HG03521 (cell line): ENCODE results near the gene NSL1.
"Not testable (repeated sequence)": the region's sequence is repeated elsewhere in the genome, so short reads cannot be mapped to it uniquely, and the experiment has no call there.

Source experiments
- ATAC-seq: cut with Tn5 transposase; IDR thresholded peaks from one replicate; pipeline ENCODE4 v1.9.1; 2021; ENCODE audit warnings: mild to moderate bottlenecking, moderate library complexity; ENCODE audit not compliant: unreplicated experiment

NSL1 gene

GRCh38 chr1:212712451-212713303 is 78.9 kb downstream of the NSL1 start:
- no peak for ATAC-seq

- ATAC-seq: not testable (repeated sequence)
Observed at GRCh38 chr1:212711974-212712373, 79.6 kb downstream of the NSL1 start.

- no peak for ATAC-seq
Observed at GRCh38 chr1:212710566-212710965, 81.0 kb downstream of the NSL1 start.

DNA sequence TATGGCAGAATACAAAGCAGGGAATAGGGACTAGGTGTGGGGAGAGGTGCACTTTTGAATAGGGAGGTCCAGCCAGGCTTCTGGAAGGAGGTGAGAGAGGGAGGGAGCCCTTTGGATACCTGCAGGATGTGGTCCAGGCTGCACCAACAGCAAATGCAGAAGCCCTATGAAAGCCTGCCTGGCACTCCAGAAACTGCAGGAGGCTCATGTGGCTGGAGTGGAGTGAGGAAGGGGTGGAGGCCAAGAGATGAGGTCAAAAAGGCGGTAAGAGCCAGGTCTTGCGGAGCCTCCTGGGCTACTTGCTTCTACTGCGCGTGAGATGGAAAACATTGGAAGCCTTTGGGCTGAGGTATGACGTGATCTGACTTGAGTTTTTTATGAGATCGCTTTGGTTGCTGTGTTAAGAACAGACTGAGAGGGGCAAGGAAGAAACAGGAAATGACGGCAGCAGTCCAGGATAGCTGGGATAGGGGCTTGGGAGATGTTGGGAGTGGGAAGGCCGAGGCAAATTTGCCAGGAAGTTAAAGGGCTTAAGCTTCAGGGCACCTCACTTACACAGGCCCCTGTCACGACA is 87.5 kb downstream of the NSL1 start:
- ATAC-seq: no peak

DNA sequence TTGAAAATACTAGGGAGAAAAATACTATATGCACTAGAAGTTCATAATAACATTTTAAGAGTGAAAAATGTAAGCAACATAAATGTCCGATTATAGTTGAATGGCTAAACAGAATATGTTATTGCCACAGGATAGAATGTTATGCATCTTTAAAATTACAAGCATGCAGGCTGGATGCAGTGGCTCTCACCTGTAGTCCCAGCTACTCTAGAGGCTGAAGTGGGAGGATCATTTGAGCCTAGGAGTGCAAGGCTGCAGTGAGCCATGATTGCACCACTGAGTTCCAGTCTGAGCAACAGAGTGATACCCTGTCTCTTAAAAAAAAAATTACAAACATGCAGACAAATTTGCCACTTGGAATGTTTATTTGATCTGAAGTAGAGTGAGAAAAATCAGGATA is 88.9 kb downstream of the NSL1 start:
- no peak for ATAC-seq

DNA sequence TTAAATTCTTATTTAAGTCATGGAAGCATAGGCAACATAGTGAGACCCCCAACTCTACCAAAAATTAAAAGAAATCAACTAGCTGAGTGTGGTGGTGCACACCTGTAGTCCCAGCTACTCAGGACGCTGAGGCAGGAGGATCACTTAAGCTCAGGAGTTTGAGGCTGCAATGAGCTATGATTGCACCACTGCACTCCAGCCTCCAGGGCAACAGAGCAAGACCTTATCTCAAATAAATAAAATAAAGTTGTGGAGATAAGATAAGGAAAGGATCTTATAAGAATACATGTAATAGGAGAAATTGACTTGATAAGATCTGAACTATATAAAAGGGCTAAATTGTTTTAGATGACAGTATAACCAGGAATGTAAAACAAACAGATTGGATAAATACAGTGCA is 89.7 kb downstream of the NSL1 start:
- no peak for ATAC-seq

DNA sequence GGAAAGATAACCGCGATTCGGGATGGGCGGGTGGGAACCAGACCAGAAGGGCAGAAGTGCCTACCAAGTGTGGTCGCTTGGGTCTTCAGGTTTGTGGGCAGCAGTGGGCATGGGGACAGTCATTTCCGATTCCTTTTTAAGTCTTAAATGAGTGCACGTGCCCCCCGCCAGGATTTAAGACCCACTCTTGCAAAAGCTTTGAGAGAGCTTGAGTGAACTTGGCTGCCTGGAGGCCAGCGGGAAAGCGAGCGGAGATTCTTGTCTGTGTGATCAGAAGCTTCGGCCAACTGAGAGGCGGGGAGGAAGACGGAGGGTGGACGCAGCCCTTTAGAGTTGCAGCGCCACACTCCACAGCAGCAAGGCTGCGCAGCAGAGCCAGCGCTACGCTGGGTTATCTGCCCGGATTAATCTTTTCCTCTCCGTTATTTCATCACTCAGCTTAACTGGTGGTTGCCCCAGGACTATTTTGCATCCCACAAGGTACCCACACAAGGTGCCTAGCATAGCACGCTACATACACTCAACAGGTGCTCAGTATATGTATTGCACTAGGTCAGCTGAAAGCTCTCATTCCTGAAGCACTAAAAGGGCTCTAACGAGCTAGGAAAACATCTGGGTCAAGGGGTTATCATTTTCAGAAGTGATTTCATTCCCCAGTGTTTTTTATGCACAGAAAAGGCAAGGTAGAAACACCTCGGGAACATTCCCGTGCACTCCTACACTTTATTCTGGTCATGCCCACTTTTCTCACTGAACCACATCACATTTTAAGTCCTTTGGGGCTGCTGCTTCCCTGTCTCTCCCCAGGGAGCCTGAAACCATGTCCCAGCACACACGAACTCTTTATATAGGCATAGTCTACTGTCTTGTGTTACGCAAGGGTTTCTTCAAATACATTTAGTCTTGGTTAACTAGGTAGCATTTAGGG is 90.4 kb downstream of the NSL1 start:
- no peak for ATAC-seq

DNA sequence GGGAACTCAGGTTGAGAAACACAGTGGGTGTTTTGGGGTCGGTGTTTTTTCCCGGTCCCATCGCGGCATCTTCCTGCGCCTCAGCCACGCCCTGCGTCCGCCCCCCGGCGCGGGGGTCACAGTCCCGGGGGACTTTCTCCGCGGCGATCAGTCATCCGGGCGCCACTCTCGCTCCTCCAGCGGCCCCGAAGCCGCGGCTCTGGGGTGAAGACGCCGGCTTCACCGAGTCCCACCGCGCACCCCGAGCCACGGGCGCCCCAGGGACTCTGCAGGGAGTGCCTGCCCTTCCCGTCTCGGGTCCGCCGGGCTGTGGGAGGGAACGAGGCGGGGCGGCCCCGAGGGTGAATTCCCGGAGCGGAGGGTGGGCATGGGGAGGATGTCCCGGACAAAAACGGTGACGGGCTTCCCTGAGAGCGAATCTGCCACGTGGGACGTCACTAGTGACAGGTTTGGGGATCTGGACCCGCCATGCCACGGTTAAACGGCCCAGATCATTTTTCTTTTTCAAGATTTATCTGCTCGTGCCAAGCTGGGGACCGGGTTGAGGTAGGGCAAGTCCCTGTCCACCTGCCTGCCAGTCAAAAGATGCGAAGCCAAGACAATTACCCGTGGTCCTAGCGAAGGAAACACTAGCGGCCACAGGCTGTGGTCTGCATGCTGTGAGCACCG is 91.2 kb downstream of the NSL1 start:
- ATAC-seq: no peak

DNA sequence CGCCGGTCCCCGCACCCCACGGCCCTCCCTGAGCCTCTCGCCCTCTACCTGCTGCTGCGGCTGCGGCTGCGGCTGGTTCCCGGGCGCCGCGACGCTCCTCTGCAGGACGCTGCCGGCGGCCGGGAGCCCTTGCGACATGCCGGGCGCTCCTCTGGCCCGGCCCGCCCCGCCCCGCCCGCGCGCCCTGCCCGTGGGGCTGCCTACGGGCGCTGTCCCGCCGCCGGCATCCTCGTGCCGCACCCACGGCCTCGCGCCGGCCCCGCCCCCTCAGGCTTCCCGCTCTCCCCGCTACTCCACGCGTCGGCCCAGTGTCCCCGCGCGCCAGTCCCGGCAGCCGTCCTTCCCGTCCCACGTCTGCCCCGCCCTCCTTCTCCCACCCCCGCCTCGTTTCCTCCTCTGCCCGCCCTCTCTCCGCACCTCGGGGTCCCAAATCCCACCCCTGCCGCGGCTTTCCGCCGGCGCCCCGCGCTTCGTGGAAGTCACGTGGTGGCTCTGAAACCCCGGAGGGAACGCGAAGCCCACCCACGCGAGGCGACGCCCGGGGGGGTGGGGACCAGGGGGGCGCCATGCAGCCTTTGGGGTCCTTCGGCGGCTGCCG is 91.9 kb downstream of the NSL1 start, which contains the start of gene BATF3:
Gene BATF3 (minus strand): TSS at position 216 of the 598 bp plus-strand sequence. CDS start 78 bp downstream, at position 138.
- peak; percentile 30 for ATAC-seq

DNA sequence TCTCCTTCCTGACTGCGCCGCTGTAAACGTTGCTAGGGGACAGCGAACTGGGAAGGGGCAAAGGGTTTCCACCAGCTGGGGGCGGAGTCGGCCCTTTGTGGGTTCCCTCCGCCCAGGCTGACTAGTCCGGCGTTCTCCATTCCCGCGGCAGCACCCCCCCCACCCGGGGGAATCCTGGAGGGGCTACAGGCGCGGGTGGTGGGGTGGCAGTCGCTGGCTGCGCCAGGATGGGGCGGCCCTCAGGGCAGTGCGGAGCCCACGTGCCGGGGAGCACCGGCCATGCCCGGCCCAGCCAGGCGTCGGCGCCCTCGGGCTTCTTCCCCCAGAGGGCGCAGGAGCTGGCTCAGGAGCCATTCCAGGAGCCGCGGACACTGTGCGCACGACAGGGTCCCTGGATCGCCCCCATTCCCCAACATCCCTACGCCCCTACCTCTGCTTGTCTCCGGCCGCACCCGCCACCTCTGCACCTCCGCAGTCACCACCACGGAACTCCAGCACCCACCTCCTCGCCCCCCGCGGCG is 92.4 kb downstream of the NSL1 start:
- peak; percentile 56 for ATAC-seq

DNA sequence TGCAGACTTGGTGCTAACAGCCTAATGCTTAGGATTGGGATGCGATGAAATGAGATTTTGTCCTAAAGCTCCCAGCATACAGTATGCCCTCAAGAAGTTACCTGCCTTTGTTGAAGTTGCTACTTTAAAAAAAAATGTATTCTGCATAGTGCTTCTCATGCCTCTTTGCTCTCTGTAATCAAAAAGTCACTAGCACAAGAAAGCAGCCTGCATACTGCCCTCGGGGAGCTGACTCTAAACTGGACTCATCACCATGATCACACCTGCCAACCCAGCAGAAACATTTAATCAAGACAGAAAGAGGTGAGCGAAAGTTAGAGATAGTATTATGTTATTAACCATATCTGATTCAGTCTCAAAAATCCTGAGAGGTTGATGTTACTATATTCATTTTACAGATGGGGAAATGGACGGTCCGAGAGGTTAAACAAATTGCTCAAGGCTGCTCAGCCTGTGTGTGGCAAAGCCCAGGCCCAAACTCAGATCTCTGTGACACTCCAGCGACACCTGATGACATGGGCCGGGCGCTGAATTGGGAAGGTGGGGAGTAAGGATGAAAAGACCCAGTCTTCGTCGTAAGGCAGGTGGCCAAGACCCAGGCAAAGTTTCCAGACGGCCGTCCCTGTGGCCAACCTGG is 93.0 kb downstream of the NSL1 start:
- ATAC-seq: no peak

GRCh38 chr1:212696721-212697331 is 94.8 kb downstream of the NSL1 start:
- ATAC-seq: no peak

- no peak for ATAC-seq
Observed at GRCh38 chr1:212692774-212693644, 98.6 kb downstream of the NSL1 start.

DNA sequence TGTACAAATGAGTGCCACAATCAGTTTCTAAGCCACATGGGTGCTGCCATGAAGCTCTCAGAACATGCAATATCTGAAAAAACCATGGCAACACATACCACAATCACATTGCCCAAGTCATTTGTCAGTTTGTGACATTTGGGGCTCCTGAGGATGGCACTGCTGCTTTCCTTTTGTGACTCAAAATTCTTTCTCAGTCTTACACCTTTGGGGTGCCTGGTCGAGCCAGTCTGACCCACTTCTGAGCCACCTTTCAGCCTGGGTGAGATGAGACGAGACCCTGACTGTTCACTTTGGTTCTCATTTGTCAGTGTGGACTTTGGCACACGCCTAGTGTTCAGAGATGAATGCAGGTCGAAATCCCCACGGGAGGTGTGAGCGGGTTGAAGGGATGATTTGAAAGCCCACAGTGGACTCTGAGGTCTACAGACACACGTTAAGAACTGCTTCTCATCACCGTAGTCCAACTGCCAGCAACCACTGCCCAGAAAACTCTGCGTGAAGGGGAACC is 100.0 kb downstream of the NSL1 start:
- no peak for ATAC-seq

DNA sequence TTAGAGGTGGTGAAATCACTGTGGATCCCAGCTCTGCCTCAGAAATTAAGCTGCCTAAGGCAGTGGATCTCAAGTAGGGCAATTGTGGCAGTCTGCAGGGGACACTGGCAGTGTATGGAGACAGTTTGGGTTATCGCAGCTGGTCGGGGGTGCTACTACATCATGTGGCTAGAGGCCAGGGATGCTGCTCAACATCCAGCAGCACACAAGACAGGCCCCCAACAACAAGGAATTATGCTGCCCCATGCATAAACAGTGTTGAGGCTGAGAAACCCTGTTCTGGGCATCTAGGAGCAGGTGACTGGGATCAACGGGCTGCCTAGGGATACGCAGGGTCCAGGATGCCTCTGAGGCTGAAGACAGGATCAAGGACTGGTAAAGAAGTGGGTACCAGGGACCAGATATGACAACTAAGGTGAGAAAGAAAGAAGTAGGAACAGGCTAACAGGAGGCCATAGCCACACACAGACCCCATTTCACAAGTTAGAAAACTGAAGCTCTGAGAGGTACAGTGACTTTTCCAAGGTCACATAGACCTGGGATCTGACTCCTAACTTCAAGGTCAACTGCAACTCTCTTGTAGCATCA is 100.7 kb downstream of the NSL1 start:
- ATAC-seq: no peak

- ATAC-seq: no peak
Observed at GRCh38 chr1:212689758-212690529, 101.6 kb downstream of the NSL1 start.

GRCh38 chr1:212689196-212689725 is 102.3 kb downstream of the NSL1 start:
- no peak for ATAC-seq
